Globus pallidus (tissue), 1 donor: ENCODE data around the gene HSPG2.
"Not testable (repeated sequence)": the region's sequence is repeated elsewhere in the genome, so short reads cannot be mapped to it uniquely, and the experiment has no call there.

Experiments
- DNase-seq: peaks from one replicate; pipeline ENCODE4 v3.0.0-alpha.2; 2015; ENCODE audit warnings: low spot score

The HSPG2 gene

DNA sequence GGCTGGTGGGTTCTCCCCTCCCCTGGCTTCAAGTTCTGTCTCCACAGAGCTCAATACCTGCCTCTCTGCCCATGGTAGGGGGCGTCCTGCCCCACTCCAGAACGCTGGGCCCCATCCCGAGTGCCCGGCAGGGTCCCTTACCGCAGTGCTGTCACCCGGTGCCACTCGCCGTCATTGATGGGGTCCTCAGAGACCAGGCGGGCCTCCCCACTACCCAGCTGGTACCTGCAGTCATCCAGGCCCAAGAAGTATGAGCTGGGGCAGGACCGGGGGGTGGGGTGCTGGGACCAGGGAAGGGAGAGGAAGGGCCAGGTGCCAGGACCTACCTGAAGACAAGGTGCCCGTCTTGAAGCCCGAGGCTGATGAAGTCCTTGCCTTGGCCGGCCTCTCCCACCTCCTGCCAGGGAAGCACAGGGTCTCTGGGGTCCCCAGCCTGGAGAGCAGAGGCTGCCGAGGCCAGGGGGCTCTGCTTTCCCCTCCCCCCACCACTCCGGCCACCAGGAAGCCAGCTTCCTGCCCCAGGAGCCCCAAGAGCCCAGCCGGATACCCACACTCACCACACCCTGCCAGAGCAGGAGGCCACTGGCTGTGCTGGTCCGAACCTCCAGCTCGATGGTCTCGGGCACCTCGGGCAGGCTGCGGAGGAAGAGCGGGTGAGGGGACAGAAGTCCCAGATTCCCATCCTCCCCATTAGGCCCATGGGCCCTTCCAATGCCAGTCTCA lies 113.0 kb downstream of the HSPG2 start:
- DNase-seq = no peak

- no peak for DNase-seq
These were observed 113.7 kb downstream of the HSPG2 start for GRCh38 chr1:21823206-21823979.

DNA sequence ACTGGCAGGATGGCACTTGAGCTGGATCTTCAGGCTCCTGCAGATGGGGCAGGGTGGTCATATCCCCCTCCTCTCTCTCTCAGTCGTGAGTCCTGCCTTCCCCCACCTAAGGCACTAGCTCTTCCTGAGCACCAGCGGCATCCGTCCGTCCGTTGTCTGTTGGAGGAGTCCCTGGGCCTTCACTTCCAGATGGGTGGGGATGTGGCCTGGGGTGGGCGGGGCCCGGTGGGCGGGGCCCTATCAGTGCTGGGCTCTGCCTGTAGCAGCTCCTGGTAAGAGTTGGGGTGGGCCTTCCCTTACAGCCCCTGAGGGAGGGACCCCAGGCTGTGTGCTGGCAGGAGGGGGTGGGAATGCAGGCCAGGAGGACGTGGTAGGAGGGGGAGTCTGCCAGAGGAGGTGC lies 114.8 kb downstream of the HSPG2 start:
- DNase-seq = no peak

- no peak for DNase-seq
These were observed 115.6 kb downstream of the HSPG2 start for GRCh38 chr1:21821385-21822019.

DNA sequence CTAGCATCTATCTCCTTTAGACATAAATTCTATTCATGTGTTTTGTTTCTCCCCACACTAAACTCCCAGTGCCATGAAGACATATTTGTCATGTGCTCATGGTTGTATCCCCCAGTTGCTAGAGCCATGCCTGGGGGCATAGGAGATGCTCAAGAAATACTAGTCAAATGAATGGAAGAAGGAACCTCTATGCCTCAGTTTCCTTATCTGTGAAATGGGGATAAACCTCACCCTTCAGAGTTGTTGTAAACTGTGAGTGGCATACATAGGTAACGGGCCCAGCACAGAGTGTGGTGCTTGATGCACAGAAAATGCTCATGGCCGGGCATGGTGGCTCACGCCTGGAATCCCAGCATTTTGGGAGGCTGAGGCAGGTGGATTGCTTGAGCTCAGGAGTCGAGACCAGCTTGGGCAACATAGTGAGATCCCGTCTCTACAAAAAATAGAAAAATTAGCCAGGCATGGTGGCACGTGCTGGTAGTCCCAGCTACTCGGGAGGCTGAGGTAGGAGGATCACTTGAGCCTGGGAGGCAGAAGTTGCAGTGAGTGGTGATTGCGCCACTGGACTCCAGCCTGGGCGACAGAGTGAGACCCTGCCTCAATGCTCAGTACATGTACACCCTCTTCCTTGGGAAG lies 116.4 kb downstream of the HSPG2 start:
- no peak for DNase-seq

DNA sequence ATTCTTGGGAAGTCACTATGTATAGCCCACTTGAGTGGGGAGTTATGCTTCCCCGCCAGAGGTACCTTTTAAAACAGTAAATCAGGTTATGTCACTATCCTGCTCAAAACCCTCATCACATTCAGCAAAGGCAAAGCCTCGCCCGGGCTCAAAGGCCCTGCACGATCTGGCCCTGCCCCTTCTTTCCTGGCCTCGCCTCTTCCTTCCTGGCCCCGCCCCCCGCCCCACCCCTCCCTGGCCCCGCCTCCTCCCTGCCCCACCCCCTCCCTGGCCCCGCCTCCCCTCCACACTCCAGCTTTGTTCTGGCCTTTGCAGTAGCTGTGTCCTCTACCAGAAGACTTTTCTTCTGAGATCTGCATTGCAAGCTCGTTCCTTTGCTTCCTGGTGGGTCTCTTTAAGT lies 118.5 kb downstream of the HSPG2 start:
- DNase-seq = no peak

DNA sequence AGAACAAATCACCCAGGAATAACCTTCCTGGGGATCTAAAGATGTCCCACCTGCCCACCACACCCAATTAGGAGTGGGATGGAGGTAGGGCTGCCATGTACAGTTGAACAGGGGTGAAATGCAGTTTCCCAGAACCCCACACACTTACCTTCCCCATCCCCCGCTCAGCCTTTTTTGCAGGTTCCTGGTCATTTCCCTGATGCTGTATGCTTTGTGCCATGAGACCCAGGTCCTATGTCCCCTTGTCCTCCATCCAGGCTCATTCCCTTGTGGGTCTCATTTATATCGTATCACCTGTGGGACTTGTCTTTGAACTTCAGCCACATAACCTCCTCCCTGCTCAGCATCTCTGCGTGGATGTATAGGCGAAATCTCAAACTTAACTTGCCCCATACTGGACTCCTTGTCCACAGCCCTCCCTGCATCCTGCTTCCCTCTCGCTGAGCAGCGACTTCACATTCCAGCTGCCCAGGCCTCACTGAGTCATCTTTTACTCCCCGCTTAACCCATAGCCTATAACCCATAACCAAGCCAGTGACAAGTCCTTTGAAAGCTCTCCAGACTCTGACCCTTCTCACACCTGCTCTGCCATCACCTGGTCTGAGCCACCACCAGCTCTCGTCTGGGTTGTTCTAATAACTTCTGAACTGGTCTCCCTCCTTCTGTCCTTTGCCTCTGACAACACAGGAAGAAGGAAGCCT lies 120.4 kb downstream of the HSPG2 start:
- DNase-seq = no peak

DNA sequence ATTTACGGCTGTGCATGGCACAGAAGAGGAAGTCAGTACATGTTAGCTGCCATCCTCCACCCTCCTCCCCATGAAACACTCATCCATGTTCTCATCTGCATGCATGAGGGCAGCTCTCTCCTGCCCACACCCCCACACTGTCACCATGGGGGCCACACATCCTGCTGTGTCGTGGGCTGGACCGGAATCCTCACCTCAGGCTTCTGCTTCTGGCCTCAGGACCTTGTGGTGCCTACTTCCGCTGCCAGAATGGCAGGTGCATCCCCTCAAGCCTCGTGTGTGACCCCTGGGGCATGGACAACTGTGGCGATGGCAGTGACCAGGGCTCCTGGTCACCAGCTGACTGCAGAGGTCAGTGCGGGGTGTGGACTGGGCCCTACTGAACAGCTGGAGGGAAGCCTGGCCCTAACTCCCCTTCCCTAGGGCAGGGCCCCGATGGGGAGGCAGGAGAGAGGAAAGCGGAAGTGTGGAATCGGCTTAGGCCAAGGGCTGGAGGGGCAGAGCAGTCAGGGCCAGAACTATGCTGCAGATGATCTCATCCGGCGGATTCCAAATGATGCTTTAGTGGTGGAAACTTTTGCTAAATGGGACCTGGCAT lies 121.3 kb downstream of the HSPG2 start:
- DNase-seq = no peak

GRCh38 chr1:21814981-21815582 lies 122.0 kb downstream of the HSPG2 start:
- DNase-seq = no peak

GRCh38 chr1:21814241-21814918 lies 122.7 kb downstream of the HSPG2 start:
- no peak for DNase-seq

DNA sequence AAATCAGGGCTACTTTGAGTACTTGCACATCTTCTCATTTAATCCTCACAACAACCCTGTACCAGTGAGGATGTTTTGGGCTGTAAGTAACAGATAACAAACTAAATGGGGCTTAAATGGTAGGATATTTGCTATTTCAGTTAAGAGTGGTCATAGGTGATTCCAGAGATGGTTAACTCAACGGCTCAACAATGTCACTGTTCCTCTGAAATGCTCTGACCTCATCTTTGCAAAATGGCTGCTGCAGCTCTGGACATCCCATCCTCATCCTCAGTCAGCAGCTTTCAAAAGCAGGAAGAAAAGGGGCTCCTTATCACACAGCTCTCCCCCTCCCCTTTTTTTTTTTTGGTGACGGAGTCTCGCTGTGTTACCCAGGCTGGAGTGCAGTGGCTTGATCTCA lies 123.6 kb downstream of the HSPG2 start:
- no peak for DNase-seq

DNA sequence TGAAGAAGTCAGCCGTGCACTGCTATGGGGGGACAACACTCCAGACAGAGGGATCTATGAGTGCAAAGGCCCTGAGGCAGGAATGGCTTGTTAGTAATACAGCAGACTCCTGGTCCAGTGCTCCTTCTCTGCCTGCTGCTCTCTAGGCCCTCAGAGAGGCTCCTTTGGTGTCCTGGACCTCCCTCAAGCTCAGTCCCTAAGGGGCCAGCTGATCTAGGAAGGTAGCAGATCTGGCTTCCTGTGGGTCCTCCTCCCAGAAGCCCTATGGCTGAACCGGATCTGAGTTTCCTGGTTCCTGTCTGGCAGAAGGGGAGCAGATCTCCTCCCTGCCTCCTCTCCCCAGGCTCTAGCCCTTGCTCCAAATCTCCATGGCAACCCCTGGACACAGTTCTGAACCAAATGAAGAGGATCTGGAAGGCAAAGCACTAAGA lies 125.2 kb downstream of the HSPG2 start, which contains the start of gene LDLRAD2:
LDLRAD2 (plus strand) TSS at position 391 of the 431 bp plus-strand sequence. CDS start 187 bp downstream, outside the sequence.
- DNase-seq = no peak

DNA sequence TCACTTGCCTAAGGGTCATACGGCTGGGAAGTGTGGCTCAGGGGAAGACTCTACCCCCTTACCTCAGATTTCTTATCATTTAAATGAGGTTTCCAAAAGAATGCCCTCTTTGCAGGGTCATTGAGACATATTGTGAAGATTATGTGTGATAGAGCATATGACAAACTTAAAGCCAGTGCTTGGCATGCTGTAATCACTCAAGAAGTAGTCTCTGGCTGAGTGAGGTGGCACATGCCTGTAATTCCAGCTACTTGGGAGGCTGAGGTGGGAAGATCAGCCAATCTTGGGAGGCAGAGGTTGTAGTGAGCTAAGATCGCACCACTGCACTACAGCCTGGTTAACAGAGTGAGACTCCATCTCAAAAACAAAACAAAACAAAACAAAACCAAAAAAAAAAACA lies 132.6 kb downstream of the HSPG2 start:
- DNase-seq = no peak

DNA sequence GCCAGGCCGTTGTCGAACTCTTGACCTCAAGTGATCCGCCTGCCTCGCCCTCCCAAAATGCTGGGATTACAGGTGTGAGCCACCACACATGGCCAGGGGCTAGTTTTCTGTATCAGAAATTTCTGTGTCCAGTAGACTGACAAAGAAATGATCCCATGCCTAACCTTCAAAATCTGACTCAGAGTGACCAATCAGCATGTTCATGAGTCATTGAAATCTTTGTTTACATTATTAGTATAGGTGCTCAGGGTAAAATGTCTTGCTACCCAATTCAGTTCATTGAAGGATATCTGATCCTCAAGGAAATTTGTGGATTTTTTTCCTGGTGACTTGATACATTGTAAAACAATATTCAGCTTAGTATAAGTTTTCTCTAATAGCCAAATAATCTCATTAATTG lies 136.0 kb downstream of the HSPG2 start:
- no peak for DNase-seq

GRCh38 chr1:21799730-21800129 lies 137.4 kb downstream of the HSPG2 start:
- no peak for DNase-seq

DNA sequence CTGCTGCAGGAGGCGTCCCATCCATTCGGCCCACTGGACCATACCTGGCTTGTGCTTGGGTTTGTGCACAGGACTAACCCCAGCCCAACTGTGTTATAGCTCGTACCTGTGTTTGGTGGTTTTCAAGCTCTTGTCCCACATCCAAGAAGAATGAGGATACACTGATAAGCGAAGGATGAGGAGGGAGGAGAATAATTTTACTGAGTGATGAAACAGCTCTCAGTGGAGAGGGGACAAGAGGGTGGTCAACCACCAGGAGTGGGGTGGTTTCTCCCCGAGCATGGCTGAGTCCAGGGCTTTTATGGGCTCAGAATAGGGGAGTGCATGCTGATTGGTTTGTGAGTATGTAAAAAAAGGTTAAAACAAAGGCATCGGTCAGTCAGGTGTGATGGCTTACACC lies 142.0 kb downstream of the HSPG2 start:
- no peak for DNase-seq

DNA sequence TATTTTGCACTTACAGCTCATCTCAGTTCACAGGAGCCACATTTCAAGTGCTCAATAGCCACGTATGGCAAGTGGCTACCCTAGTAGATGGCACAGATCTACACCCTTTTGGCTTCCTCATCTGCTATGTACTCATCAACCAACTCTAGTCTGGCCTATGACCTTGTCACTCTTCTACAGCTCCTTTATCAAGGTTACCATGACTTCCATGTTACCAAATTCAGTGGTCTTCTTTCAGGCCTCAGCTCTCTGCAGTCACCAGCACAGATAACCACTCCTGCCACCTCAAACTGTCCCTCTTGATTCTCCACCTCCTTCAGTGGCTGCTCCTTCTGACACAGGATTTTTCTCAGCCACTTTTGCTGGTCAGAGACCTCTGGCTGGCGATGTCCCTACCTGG lies 142.5 kb downstream of the HSPG2 start:
- no peak for DNase-seq

DNA sequence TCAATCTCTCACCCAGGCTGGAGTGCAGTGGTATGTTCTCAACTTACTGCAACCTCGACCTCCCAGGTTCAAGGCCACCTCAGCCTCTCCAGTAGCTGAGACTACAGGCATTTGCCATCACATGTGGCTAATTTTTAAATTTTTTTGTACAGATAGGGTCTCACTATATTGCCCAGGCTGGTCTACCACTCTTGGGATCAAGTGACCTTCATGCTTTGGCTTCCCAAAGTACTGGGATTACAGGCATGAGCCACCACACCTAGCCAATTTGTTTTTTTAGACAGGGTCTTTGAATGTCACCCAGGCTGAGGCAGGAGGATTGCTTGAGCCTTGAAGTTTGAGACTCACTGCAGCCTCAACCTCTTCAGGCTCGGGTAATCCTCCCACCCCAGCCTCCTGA lies 144.0 kb downstream of the HSPG2 start:
- DNase-seq = no peak

DNA sequence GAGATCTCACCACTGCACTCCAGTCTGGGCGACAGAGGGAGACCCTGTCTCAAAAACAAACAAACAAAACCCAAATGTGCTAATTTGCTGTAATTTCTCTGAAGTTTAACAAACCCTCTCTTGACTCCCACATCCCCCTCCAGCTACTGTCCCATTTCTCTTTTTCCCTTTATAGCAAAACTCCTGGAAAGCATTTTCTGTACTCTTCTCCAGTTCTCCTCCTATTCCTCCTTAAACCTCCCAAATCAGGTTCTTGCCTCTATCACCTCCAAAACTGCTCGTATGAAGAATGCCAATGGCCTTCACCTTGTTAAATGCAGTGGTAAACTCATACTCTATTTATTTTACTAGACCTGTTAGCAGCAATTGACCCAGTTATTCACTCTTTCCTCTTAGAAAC lies 150.5 kb downstream of the HSPG2 start:
- DNase-seq = no peak

DNA sequence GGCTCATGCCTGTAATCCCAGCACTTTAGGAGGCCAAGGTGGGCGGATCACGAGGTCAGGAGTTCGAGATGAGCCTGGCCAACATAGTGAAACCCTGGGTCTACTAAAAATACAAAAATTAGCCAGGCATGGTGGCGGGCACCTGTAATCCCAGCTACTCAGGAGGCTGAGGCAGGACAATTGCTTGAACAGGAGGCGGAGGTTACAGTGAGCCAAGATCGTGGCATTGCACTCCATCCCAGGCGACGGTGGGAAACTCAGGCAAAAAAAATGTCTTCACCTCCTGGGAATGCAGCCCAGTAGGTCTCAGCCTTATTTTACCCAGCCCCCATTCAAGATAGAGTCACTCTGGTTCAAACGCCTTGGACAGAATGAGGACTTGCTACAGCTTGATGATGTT lies 151.3 kb downstream of the HSPG2 start:
- DNase-seq = not testable (repeated sequence)
